Duodenal mucosa (tissue), 2 donors: Measurements from ENCODE around the gene SPIC.

Experiments used
- H3K27ac ChIP-seq: one replicate; pipeline ENCODE4 v1.7.0; 2013; ENCODE audit warnings: low read depth, low read length
- H3K27me3 ChIP-seq, 2 donors: one replicate each; pipeline ENCODE4 v1.7.0; 2013; ENCODE audit warnings: low read length in 2 of 2, control low read depth in 1 of 2; ENCODE audit not compliant: insufficient read depth in 2 of 2, control insufficient read depth in 1 of 2
- H3K36me3 ChIP-seq, 2 donors: one replicate each; pipeline ENCODE4 v1.7.0; 2013; ENCODE audit warnings: low read length in 2 of 2, control low read depth in 1 of 2; ENCODE audit not compliant: insufficient read depth in 2 of 2, control insufficient read depth in 1 of 2
- H3K4me1 ChIP-seq, 2 donors: one replicate each; pipeline ENCODE4 v1.7.0; 2013; ENCODE audit warnings: low read length in 2 of 2, control low read depth in 1 of 2; ENCODE audit not compliant: insufficient read depth in 2 of 2, control insufficient read depth in 1 of 2
- H3K4me3 ChIP-seq, 2 donors: one replicate each; pipeline ENCODE4 v1.7.0; 2013; ENCODE audit warnings: low read length in 2 of 2, low read depth in 1 of 2
- H3K9ac ChIP-seq, 2 donors: one replicate each; pipeline ENCODE4 v1.7.0; 2013; ENCODE audit warnings: low read length in 2 of 2, low read depth in 1 of 2
- H3K9me3 ChIP-seq, 2 donors: one replicate each; pipeline ENCODE4 v1.7.0; 2013; ENCODE audit warnings: low read length in 2 of 2, control low read depth in 1 of 2; ENCODE audit not compliant: control insufficient read depth in 1 of 2

SPIC gene

GRCh38 chr12:101474248-101474647 lies 888 bp upstream of the SPIC start:
- H3K4me3 ChIP-seq = no peak overlapping the region
- H3K27me3 ChIP-seq = no peaks in the 10 kb centered on the region
- H3K9ac ChIP-seq = no peak overlapping the region
- no peaks in the 10 kb centered on the region for H3K36me3 ChIP-seq
- H3K9me3 ChIP-seq = no peaks in the 10 kb centered on the region
- no peaks in the 10 kb centered on the region for H3K4me1 ChIP-seq
- H3K27ac ChIP-seq = no peak overlapping the region

- H3K4me3 ChIP-seq = no peak overlapping the region
- H3K27me3 ChIP-seq = no peaks in the 10 kb centered on the region
- no peaks in the 10 kb centered on the region for H3K4me1 ChIP-seq
- H3K9ac ChIP-seq = no peak overlapping the region
- no peaks in the 10 kb centered on the region for H3K9me3 ChIP-seq
- no peak overlapping the region for H3K27ac ChIP-seq
- H3K36me3 ChIP-seq = no peaks in the 10 kb centered on the region
Measured at GRCh38 chr12:101475751-101476305, 692 bp downstream of the SPIC start.

GRCh38 chr12:101480849-101481248 lies 5.7 kb downstream of the SPIC start:
- Histone ChIP-seq H3K36me3 (no peaks in the 10 kb centered on the region), H3K27ac (no peak overlapping the region)

GRCh38 chr12:101485021-101485420 lies 9.9 kb downstream of the SPIC start:
- Histone ChIP-seq H3K4me1 (no peaks in the 10 kb centered on the region), H3K27ac (no peak overlapping the region), H3K27me3 (no peaks in the 10 kb centered on the region), H3K4me3 (no peak overlapping the region), H3K9ac (no peak overlapping the region), H3K36me3 (no peaks in the 10 kb centered on the region), H3K9me3 (no peaks in the 10 kb centered on the region)

More at GRCh38 chr12:101480849-101481248, 5.7 kb downstream of the SPIC start:
- no peak overlapping the region for H3K9ac ChIP-seq
- H3K27me3 ChIP-seq = no peaks in the 10 kb centered on the region
- no peaks in the 10 kb centered on the region for H3K9me3 ChIP-seq
- no peaks in the 10 kb centered on the region for H3K4me1 ChIP-seq
- H3K4me3 ChIP-seq = no peak overlapping the region

GRCh38 chr12:101488469-101488868 lies 13.3 kb downstream of the SPIC start:
- Histone ChIP-seq H3K27me3 (no peaks in the 10 kb centered on the region), H3K9me3 (no peaks in the 10 kb centered on the region), H3K27ac (no peak overlapping the region), H3K9ac (no peak overlapping the region), H3K36me3 (no peaks in the 10 kb centered on the region), H3K4me3 (no peak overlapping the region), H3K4me1 (no peaks in the 10 kb centered on the region)

GRCh38 chr12:101490286-101490920 lies 15.3 kb downstream of the SPIC start:
- H3K9ac ChIP-seq = no peak overlapping the region
- H3K27ac ChIP-seq = no peak overlapping the region
- no peaks in the 10 kb centered on the region for H3K9me3 ChIP-seq

GRCh38 chr12:101491329-101491728 lies 16.2 kb downstream of the SPIC start:
- Histone ChIP-seq H3K9me3 (no peaks in the 10 kb centered on the region), H3K27me3 (no peaks in the 10 kb centered on the region), H3K4me1 (no peaks in the 10 kb centered on the region), H3K4me3 (no peak overlapping the region), H3K9ac (no peak overlapping the region), H3K27ac (no peak overlapping the region), H3K36me3 (no peaks in the 10 kb centered on the region)

More at GRCh38 chr12:101490286-101490920, 15.3 kb downstream of the SPIC start:
- Histone ChIP-seq H3K4me1 (no peaks in the 10 kb centered on the region), H3K27me3 (no peaks in the 10 kb centered on the region), H3K4me3 (no peak overlapping the region), H3K36me3 (no peaks in the 10 kb centered on the region)

- no peaks in the 10 kb centered on the region for H3K4me1 ChIP-seq
- no peaks in the 10 kb centered on the region for H3K9me3 ChIP-seq
- H3K36me3 ChIP-seq = no peaks in the 10 kb centered on the region
- no peak overlapping the region for H3K4me3 ChIP-seq
- no peak overlapping the region for H3K27ac ChIP-seq
- no peaks in the 10 kb centered on the region for H3K27me3 ChIP-seq
- no peak overlapping the region for H3K9ac ChIP-seq
Measured at GRCh38 chr12:101493556-101493955, 18.4 kb downstream of the SPIC start.

- Histone ChIP-seq H3K4me3 (no peak overlapping the region), H3K9ac (no peak overlapping the region), H3K4me1 (peaks cover 13 to 15% of the 10 kb centered on the region in 2 donors), H3K27me3 (no peaks in the 10 kb centered on the region), H3K36me3 (no peaks in the 10 kb centered on the region), H3K9me3 (no peaks in the 10 kb centered on the region), H3K27ac (no peak overlapping the region)
Measured at GRCh38 chr12:101498252-101498651, 23.1 kb downstream of the SPIC start.

- Histone ChIP-seq H3K4me3 (peak overlapping the region in 1 of 2 donors; percentile 16), H3K9ac (no peak overlapping the region), H3K9me3 (no peaks in the 10 kb centered on the region), H3K27ac (no peak overlapping the region), H3K4me1 (peaks cover 13 to 15% of the 10 kb centered on the region in 2 donors), H3K36me3 (no peaks in the 10 kb centered on the region), H3K27me3 (no peaks in the 10 kb centered on the region)
Measured at GRCh38 chr12:101501410-101501995, 26.4 kb downstream of the SPIC start.
